Amniotic stem cell (primary cell): ENCODE measurements around the gene CFAP57.
A peak's percentile ranks its signal among the peaks of the same experiment; 100 is the strongest.

Source experiments
- DNase-seq: peaks from one replicate; lab custom pipeline; 2025; lab: John Stamatoyannopoulos, UW

CFAP57 gene

GRCh38 chr1:43227143-43227764, 55.1 kb downstream of the CFAP57 start:
- peak; percentile 43 for DNase-seq

- DNase-seq = no peak
These were observed 58.0 kb downstream of the CFAP57 start for GRCh38 chr1:43229826-43230780.

- DNase-seq = peak; percentile 15
These were observed 59.9 kb downstream of the CFAP57 start for GRCh38 chr1:43232074-43232473.

GRCh38 chr1:43232482-43232881, 60.4 kb downstream of the CFAP57 start:
- no peak for DNase-seq

GRCh38 chr1:43233631-43234030, 61.5 kb downstream of the CFAP57 start:
- no peak for DNase-seq

GRCh38 chr1:43234267-43234666, 62.1 kb downstream of the CFAP57 start:
- DNase-seq = no peak

GRCh38 chr1:43235040-43235439, 62.9 kb downstream of the CFAP57 start:
- no peak for DNase-seq

- DNase-seq = no peak
These were observed 63.5 kb downstream of the CFAP57 start for GRCh38 chr1:43235451-43236121.

- DNase-seq = no peak
These were observed 65.0 kb downstream of the CFAP57 start for GRCh38 chr1:43237121-43237520.

- DNase-seq = peak; percentile 46
These were observed 66.0 kb downstream of the CFAP57 start for GRCh38 chr1:43238085-43238484.

GRCh38 chr1:43238991-43239469, 66.9 kb downstream of the CFAP57 start:
- DNase-seq = no peak

GRCh38 chr1:43239484-43239883, 67.4 kb downstream of the CFAP57 start:
- no peak for DNase-seq

GRCh38 chr1:43241413-43241836, 69.3 kb downstream of the CFAP57 start:
- no peak for DNase-seq

- no peak for DNase-seq
These were observed 71.2 kb downstream of the CFAP57 start for GRCh38 chr1:43243299-43243698.

- DNase-seq = no peak
These were observed 74.5 kb downstream of the CFAP57 start for GRCh38 chr1:43246466-43247213.

- no peak for DNase-seq
These were observed 75.3 kb downstream of the CFAP57 start for GRCh38 chr1:43247256-43247921.

- no peak for DNase-seq
These were observed 78.2 kb downstream of the CFAP57 start for GRCh38 chr1:43250351-43250761.

- no peak for DNase-seq
These were observed 78.9 kb downstream of the CFAP57 start for GRCh38 chr1:43251024-43251423.

- no peak for DNase-seq
These were observed 80.1 kb downstream of the CFAP57 start for GRCh38 chr1:43252225-43252624.

GRCh38 chr1:43253173-43253572, 81.0 kb downstream of the CFAP57 start:
- DNase-seq = no peak

GRCh38 chr1:43253876-43254275, 81.7 kb downstream of the CFAP57 start:
- no peak for DNase-seq
